Caco-2 (cell line): ENCODE measurements around the gene XIRP2. TPM values are rescaled to one million over a fixed set of nuclear protein-coding genes. Genes with fewer than 3 reads are reported as not detected.

Experiments
- BruUV-seq: library from RNA; stranded (reverse); fragments of 400-500 nt; replicated peaks from 2 replicates; lab custom pipeline; 2021; lab: Mats Ljungman, UMichigan
- CTCF ChIA-PET: fragments of 300-600 bp; sonication (Branson Sonifier 250); formaldehyde crosslinking; loops from one replicate; lab custom pipeline; 2022; ENCODE audit warnings: antibody characterized with exemption; lab: Charles Lee
- POLR2A ChIA-PET: fragments of 300-600 bp; sonication (Branson Sonifier 250); formaldehyde crosslinking; loops from one replicate; lab custom pipeline; 2022; ENCODE audit warnings: antibody characterized with exemption; lab: Charles Lee
- DNase-seq, 2 experiments: peaks; one replicate each; pipeline versions ENCODE4 v3.0.0 to v3.0.0-alpha.2; 2020 to 2022
- H3K27me3 ChIP-seq: replicated peaks from 2 replicates; pipeline ENCODE4 v1.6.0; 2011; ENCODE audit warnings: low read length; ENCODE audit not compliant: control insufficient read depth, insufficient read depth
- H3K36me3 ChIP-seq: 2 replicates; pipeline ENCODE4 v1.5.1; 2011; ENCODE audit warnings: low read length; ENCODE audit not compliant: control insufficient read depth, insufficient read depth
- H3K4me1 ChIP-seq: fragments of 250-450 bp; sonication (Bioruptor Pico); 2 replicates; pipeline ENCODE4 v1.5.1; 2020; ENCODE audit warnings: mild to moderate bottlenecking
- H3K4me3 ChIP-seq: 2 replicates; pipeline ENCODE4 v1.5.1; 2011; ENCODE audit warnings: low read depth, mild to moderate bottlenecking, control low read depth, low read length
- H3K9me3 ChIP-seq: fragments of 250-450 bp; sonication (Bioruptor Pico); 2 replicates; pipeline ENCODE4 v1.5.1; 2020; ENCODE audit warnings: mild to moderate bottlenecking, moderate library complexity
- H3K27ac Mint-ChIP-seq: one replicate; pipeline ENCODE4 v1.8.0; 2022; ENCODE audit warnings: mixed read lengths; ENCODE audit not compliant: unreplicated experiment
- H3K27me3 Mint-ChIP-seq: one replicate; pipeline ENCODE4 v1.8.0; 2022; ENCODE audit warnings: mixed read lengths; ENCODE audit not compliant: insufficient read depth, unreplicated experiment
- H3K36me3 Mint-ChIP-seq: one replicate; pipeline ENCODE4 v1.8.0; 2022; ENCODE audit warnings: mild to moderate bottlenecking, mixed read lengths; ENCODE audit not compliant: insufficient read depth, unreplicated experiment
- H3K4me1 Mint-ChIP-seq: one replicate; pipeline ENCODE4 v1.8.0; 2022; ENCODE audit warnings: low read depth, mixed read lengths; ENCODE audit not compliant: unreplicated experiment
- H3K4me3 Mint-ChIP-seq: one replicate; pipeline ENCODE4 v1.8.0; 2022; ENCODE audit warnings: mild to moderate bottlenecking, moderate library complexity, mixed read lengths; ENCODE audit not compliant: unreplicated experiment
- H3K9me3 Mint-ChIP-seq: one replicate; pipeline ENCODE4 v1.8.0; 2022; ENCODE audit warnings: mixed read lengths; ENCODE audit not compliant: unreplicated experiment
- intact Hi-C: fragments of 100-400 bp; cut with micrococcal nuclease; formaldehyde crosslinking; loops from one replicate; pipeline ENCODE4 v1.10.0; 2022; ENCODE audit not compliant: unreplicated experiment
- total RNA-seq: library from RNA; stranded (reverse); gene quantifications from 2 replicates; pipeline ENCODE4 v1.2.3, GENCODE V29; 2022
- TF ChIP-seq, protein P1 (sequence below), 2 experiments: fragments of 200-600 bp in 1 of 2; IDR thresholded peaks; 1 replicate in 1 of 2; 2 replicates in 1 of 2; pipeline versions ENCODE4 v1.5.1 to v1.8.0; 2011 to 2022; ENCODE audit warnings: antibody characterized with exemption in 1 of 2, control low read depth in 1 of 2, inconsistent platforms in 1 of 2, low read depth in 1 of 2, low read length in 1 of 2, mild to moderate bottlenecking in 1 of 2, moderate library complexity in 1 of 2; ENCODE audit not compliant: insufficient read depth in 1 of 2, severe bottlenecking in 1 of 2, unreplicated experiment in 1 of 2

XIRP2 gene
- total RNA-seq, 1 experiment from 2014 or later: not detected

DNA sequence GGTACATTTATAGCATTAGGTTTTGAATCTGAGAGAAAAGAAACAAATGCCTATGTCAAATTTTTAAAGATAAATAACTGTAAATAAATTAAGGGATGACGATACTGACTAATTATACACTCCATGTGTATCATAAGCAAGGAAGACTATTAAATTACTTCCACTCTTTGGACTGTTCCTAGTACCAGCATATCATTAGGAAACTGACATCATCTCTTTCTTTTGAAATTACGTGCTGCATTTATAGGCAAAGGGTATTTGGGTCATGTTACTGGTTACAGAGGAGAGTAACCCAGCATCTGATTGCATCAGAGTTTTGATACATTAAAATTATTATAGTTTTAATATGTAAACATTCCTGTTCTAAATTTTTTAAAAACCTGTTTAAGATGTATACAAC is 309.7 kb downstream of the XIRP2 start:
- no TSS peak for BruUV-seq
- DNase-seq: no peak
- no peaks in the 10 kb centered on the region for H3K36me3 ChIP-seq
- Mint-ChIP-seq H3K36me3 (no peaks in the 10 kb centered on the region), H3K4me3 (no peak overlapping the region), H3K9me3 (no peaks in the 10 kb centered on the region), H3K4me1 (peaks cover 6% of the 10 kb centered on the region), H3K27ac (no peak overlapping the region), H3K27me3 (no peaks in the 10 kb centered on the region)
- peaks cover 10% of the 10 kb centered on the region; the same call in 1 of the 2 replicates for H3K4me1 ChIP-seq
- H3K27me3 ChIP-seq: no peaks in the 10 kb centered on the region
- intact Hi-C loops: no loop called here
- no peaks in the 10 kb centered on the region for H3K9me3 ChIP-seq
- no peak overlapping the region for H3K4me3 ChIP-seq
- TF ChIP-seq, protein P1, sequence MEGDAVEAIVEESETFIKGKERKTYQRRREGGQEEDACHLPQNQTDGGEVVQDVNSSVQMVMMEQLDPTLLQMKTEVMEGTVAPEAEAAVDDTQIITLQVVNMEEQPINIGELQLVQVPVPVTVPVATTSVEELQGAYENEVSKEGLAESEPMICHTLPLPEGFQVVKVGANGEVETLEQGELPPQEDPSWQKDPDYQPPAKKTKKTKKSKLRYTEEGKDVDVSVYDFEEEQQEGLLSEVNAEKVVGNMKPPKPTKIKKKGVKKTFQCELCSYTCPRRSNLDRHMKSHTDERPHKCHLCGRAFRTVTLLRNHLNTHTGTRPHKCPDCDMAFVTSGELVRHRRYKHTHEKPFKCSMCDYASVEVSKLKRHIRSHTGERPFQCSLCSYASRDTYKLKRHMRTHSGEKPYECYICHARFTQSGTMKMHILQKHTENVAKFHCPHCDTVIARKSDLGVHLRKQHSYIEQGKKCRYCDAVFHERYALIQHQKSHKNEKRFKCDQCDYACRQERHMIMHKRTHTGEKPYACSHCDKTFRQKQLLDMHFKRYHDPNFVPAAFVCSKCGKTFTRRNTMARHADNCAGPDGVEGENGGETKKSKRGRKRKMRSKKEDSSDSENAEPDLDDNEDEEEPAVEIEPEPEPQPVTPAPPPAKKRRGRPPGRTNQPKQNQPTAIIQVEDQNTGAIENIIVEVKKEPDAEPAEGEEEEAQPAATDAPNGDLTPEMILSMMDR (IDR thresholded peaks at IDR 0.05; ENCODE audit: insufficient read depth in 1 of 2, low read depth in 1 of 2, low read length in 1 of 2, severe bottlenecking in 1 of 2, unreplicated experiment in 1 of 2): no peak
- POLR2A ChIA-PET: no interaction called here
- CTCF ChIA-PET: no interaction called here

DNA sequence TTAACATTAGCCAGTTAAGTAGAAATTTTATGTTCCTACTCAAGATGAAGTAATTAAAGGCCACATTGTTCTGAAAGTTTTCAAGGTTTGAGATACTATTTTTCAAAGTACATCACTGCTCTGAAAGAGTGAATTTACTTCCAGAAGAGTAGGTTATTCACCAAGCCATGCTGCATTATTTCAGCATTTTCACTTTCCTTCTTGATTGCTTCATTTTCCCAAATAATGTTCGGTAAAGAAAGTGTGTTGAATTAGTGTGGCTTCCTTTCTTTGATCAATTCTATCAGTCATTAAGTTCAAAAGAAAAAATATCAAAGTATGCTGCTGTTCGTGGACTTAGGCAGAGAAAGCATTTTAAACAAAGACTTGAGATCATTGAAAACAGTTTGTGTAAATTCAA is 310.3 kb downstream of the XIRP2 start:
- TF ChIP-seq, protein P1 (IDR thresholded peaks at IDR 0.05; ENCODE audit: insufficient read depth in 1 of 2, low read depth in 1 of 2, low read length in 1 of 2, severe bottlenecking in 1 of 2, unreplicated experiment in 1 of 2): no peak
- Mint-ChIP-seq H3K9me3 (no peaks in the 10 kb centered on the region), H3K4me1 (peaks cover 6% of the 10 kb centered on the region), H3K4me3 (no peak overlapping the region), H3K36me3 (no peaks in the 10 kb centered on the region), H3K27me3 (no peaks in the 10 kb centered on the region), H3K27ac (no peak overlapping the region)
- intact Hi-C loops: no loop called here
- BruUV-seq: no TSS peak
- Histone ChIP-seq H3K9me3 (no peaks in the 10 kb centered on the region), H3K4me1 (peaks cover 10% of the 10 kb centered on the region; the same call in 1 of the 2 replicates), H3K27me3 (no peaks in the 10 kb centered on the region), H3K36me3 (no peaks in the 10 kb centered on the region), H3K4me3 (no peak overlapping the region)
- POLR2A ChIA-PET: no interaction called here
- no peak for DNase-seq
- CTCF ChIA-PET: no interaction called here

DNA sequence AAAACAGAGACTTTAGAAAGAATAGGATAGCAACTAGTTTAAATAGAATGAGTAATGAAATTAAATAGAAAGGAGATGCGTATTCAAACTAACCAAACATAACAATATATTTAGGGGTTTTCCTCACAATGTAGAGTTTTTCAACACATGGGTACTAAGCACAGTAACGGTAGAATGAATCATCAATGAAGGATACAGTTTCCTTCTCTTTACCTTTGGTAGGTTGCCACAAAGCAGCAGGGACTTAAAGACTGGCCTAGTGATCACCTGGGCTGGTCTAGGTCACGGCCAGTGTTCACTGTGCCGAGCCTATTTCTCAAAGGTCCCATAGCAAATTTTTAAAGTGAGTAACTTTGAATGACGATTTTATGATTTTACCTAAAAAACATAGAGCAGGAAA is 311.7 kb downstream of the XIRP2 start:
- peaks cover 2% of the 10 kb centered on the region for H3K27me3 Mint-ChIP-seq
- intact Hi-C loops: no loop called here
- no peak overlapping the region for H3K4me3 Mint-ChIP-seq

More for the DNA sequence above, 311.7 kb downstream of the XIRP2 start:
- Mint-ChIP-seq H3K4me1 (peaks cover 6% of the 10 kb centered on the region), H3K27ac (peak overlapping the region; percentile 39), H3K36me3 (no peaks in the 10 kb centered on the region), H3K9me3 (no peaks in the 10 kb centered on the region)
- POLR2A ChIA-PET: no interaction called here
- no peaks in the 10 kb centered on the region for H3K36me3 ChIP-seq
- BruUV-seq: no TSS peak
- TF ChIP-seq, protein P1 (IDR thresholded peaks at IDR 0.05; ENCODE audit: insufficient read depth in 1 of 2, low read depth in 1 of 2, low read length in 1 of 2, severe bottlenecking in 1 of 2, unreplicated experiment in 1 of 2): no peak
- no peak for DNase-seq
- peaks cover 10% of the 10 kb centered on the region; the same call in 1 of the 2 replicates for H3K4me1 ChIP-seq
- CTCF ChIA-PET: no interaction called here
- no peaks in the 10 kb centered on the region for H3K27me3 ChIP-seq
- no peak overlapping the region for H3K4me3 ChIP-seq
- no peaks in the 10 kb centered on the region for H3K9me3 ChIP-seq
